ENCODE data around the gene VPS18. TPM values are rescaled to one million over a fixed set of nuclear protein-coding genes. Genes with fewer than 3 reads are reported as not detected.

Gene VPS18
- total RNA-seq, 1 donor from 2014 or later: 21.3 TPM

GRCh38 chr15:40932649-40933516 lies 38.6 kb downstream of the VPS18 start:
- peaks cover 45% of the 10 kb centered on the region for H3K27me3 ChIP-seq (ENCODE audit: low read depth)
- no peaks in the 10 kb centered on the region for H3K9me3 ChIP-seq (replicated peaks)
- no peak for DNase-seq
- intact Hi-C loops (cut with micrococcal nuclease): no loop called here
- H3K4me1 ChIP-seq: peaks cover 100% of the 10 kb centered on the region
- TF ChIP-seq CTCF (IDR thresholded peaks at IDR 0.05; ENCODE audit: borderline replicate concordance): no peak
- peaks cover 40% of the 10 kb centered on the region for H3K36me3 ChIP-seq
- H3K27ac ChIP-seq (replicated peaks): peak overlapping the region; percentile 92
- peak overlapping the region; percentile 77 for H3K4me3 ChIP-seq

DNA sequence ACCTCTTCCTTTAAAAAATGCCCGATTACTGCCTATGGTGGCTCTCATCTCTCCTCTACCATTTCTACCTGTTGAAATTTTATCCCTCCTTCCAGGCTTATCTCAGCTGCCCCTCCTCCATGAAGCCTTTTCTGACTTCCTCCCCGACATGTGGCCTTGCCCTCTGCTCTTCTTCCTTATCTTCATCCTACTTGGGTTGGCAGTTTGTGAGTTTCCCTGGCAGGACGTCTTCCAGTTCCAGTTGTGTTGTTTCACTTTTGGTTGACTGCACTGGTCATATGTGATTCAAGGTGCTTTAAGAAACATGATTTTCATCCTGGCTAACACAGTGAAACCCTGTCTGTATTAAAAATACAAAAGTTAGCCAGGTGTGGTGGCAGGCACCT lies 39.3 kb downstream of the VPS18 start:
- no peaks in the 10 kb centered on the region for H3K9me3 ChIP-seq (replicated peaks)
- DNase-seq: no peak
- H3K4me1 ChIP-seq: peaks cover 100% of the 10 kb centered on the region
- peaks cover 39% of the 10 kb centered on the region for H3K27me3 ChIP-seq (ENCODE audit: low read depth)
- H3K4me3 ChIP-seq: peak overlapping the region; percentile 77
- intact Hi-C loops (cut with micrococcal nuclease): no loop called here
- H3K36me3 ChIP-seq: peaks cover 40% of the 10 kb centered on the region
- peak overlapping the region; percentile 92 for H3K27ac ChIP-seq (replicated peaks)
- no peak for TF ChIP-seq CTCF (IDR thresholded peaks at IDR 0.05; ENCODE audit: borderline replicate concordance)

- peaks cover 100% of the 10 kb centered on the region for H3K4me1 ChIP-seq
- H3K9me3 ChIP-seq (replicated peaks): no peaks in the 10 kb centered on the region
- TF ChIP-seq CTCF (IDR thresholded peaks at IDR 0.05; ENCODE audit: borderline replicate concordance): no peak
- H3K36me3 ChIP-seq: peaks cover 40% of the 10 kb centered on the region
- intact Hi-C loops (cut with micrococcal nuclease): no loop called here
- H3K27ac ChIP-seq (replicated peaks): peak overlapping the region; percentile 92
- peak overlapping the region; percentile 77 for H3K4me3 ChIP-seq
- DNase-seq: no peak
- H3K27me3 ChIP-seq (ENCODE audit: low read depth): peaks cover 29% of the 10 kb centered on the region
Measured at GRCh38 chr15:40934457-40934856, 40.2 kb downstream of the VPS18 start.

DNA sequence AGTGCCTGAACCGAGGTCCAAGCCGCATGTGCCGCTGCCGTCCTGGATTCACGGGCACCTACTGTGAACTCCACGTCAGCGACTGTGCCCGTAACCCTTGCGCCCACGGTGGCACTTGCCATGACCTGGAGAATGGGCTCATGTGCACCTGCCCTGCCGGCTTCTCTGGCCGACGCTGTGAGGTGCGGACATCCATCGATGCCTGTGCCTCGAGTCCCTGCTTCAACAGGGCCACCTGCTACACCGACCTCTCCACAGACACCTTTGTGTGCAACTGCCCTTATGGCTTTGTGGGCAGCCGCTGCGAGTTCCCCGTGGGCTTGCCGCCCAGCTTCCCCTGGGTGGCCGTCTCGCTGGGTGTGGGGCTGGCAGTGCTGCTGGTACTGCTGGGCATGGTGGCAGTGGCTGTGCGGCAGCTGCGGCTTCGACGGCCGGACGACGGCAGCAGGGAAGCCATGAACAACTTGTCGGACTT lies 42.0 kb downstream of the VPS18 start:
- Histone ChIP-seq H3K27me3 (ENCODE audit: low read depth) (peaks cover 11% of the 10 kb centered on the region), H3K27ac (replicated peaks) (peak overlapping the region; percentile 92)

More for the DNA sequence above, 42.0 kb downstream of the VPS18 start:
- no peak for DNase-seq
- intact Hi-C loops (cut with micrococcal nuclease): no loop called here
- Histone ChIP-seq H3K4me1 (peaks cover 99% of the 10 kb centered on the region), H3K9me3 (replicated peaks) (no peaks in the 10 kb centered on the region), H3K36me3 (peaks cover 40% of the 10 kb centered on the region), H3K4me3 (peak overlapping the region; percentile 77)
- no peak for TF ChIP-seq CTCF (IDR thresholded peaks at IDR 0.05; ENCODE audit: borderline replicate concordance)

Data from left ventricle myocardium inferior (tissue), 1 donor.